GM21576 (cell line): ENCODE results near the gene DNASE1.
"Not testable (repeated sequence)": the region's sequence is repeated elsewhere in the genome, so short reads cannot be mapped to it uniquely, and the experiment has no call there.

Experiments used
- ATAC-seq: cut with Tn5 transposase; IDR thresholded peaks from one replicate; pipeline ENCODE4 v1.9.1; 2021; ENCODE audit warnings: mild to moderate bottlenecking, moderate library complexity; ENCODE audit not compliant: unreplicated experiment

DNASE1 gene, protein sequence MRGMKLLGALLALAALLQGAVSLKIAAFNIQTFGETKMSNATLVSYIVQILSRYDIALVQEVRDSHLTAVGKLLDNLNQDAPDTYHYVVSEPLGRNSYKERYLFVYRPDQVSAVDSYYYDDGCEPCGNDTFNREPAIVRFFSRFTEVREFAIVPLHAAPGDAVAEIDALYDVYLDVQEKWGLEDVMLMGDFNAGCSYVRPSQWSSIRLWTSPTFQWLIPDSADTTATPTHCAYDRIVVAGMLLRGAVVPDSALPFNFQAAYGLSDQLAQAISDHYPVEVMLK

DNA sequence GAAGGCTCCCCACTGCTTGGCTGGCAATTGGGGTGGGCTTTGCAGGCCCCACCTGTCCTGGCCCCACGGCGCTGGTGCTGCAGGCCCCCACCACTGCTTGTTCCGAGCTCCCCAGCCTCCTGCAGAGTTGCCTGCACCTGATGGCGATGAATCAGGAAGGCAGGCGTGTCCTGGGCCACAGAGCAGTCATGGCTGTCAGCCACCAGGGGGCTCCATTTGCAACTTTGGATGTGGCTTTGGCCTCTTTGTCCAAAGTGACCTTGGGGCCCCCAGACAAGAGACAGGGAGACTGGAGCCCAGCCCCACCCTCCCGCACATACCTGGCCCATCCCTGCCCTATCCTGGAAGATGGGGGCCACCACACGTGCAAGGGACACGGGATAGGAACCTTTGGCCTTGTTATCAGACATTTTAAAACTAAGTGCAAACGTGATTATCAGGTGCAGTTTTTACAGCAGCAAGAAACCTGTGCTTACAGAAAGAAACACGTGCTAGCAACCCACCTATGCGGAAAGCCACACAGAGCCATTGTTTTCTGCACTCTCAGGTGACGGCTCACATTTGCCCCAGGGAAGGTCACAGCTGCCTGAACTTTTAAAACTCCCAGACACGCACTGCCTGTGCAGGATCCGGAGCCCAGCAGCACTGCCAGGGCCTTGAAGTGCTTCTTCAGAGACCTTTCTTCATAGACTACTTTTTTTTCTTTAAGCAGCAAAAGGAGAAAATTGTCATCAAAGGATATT lies at the start of gene DNASE1:
Gene DNASE1, plus strand, starts transcription at position 443 of the 743 bp plus-strand sequence. CDS start 683 bp downstream, outside the sequence.
- no peak for ATAC-seq

- no peak for ATAC-seq
Measured at GRCh38 chr16:3606441-3606840, 48.0 kb upstream of the DNASE1 start.

- no peak for ATAC-seq
Measured at GRCh38 chr16:3607161-3607560, 47.3 kb upstream of the DNASE1 start.

DNA sequence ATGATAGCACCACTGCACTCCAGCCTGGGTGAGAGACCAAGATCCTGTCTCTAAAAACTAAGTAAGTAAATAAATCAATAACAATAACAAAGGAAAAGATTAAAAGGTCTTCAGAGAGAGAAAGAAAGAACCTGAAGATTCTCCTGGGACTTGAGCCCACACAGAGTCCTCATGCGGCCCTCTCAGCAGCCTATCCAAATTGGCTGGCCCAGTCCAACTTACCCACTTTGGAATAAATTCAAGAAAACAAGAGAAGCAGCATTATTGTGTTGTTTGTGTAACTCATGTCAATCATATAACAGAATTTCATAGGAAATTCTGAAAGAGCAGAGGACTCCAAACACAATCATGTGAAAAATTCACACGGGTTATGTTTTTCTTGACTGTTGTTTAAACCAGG lies 46.9 kb upstream of the DNASE1 start:
- ATAC-seq = no peak

GRCh38 chr16:3608069-3608468 lies 46.4 kb upstream of the DNASE1 start:
- ATAC-seq = no peak

DNA sequence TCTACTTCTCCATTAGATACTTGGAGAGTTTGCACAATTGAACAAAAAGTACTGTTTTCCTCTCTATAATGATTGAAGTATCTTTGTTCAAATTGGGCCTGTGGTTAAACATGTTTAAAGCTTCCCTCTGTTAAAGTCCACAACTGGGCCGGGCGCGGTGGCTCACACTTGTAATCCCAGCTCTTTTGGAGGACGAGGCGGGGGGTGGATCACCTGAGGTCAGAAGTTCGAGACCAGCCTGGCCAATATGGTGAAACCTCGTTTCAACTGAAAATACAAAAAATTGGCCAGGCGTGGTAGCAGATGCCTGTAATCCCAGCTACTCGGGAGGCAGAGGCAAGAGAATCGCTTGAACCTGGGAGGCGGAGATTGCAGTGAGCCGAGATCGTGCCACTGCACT lies 45.5 kb upstream of the DNASE1 start:
- not testable (repeated sequence) for ATAC-seq

DNA sequence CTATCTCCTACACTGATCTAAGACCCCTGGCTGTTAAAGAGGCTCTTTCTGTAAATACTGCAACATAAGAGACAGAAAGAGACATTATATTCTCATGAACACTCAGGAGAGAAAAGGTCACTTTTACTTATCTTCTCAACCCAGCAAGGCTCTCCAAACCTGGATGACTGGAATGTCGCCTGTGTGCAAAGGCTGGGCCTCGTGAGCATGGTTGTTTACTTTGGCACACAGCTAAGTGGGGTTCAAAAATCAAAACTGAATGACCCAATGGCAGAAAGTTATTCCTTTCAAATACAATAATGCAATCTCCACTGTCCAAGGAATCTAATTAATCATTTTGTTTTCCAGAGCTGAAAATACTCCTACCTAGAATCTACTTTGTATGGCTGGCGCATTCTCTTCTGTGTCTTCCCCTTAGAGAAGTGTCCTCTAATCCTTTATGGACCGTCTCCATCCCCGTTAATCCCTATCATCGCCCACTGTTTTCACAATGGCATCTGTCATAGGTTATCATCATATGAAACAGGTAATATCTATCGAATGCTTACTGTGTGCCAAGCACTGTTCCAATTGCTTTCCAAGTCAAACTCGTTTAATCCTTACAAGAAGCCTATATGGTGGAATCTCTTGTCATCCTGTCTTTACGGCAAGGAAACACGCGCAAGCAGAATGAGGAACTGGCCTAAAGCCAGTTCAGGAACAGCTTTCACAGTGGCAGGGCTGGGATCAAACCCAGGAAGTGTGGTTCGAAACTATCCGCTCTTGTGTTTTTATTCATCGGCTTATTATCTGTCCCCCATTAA lies 44.4 kb upstream of the DNASE1 start:
- no peak for ATAC-seq

- no peak for ATAC-seq
Measured at GRCh38 chr16:3610698-3611145, 43.8 kb upstream of the DNASE1 start.

DNA sequence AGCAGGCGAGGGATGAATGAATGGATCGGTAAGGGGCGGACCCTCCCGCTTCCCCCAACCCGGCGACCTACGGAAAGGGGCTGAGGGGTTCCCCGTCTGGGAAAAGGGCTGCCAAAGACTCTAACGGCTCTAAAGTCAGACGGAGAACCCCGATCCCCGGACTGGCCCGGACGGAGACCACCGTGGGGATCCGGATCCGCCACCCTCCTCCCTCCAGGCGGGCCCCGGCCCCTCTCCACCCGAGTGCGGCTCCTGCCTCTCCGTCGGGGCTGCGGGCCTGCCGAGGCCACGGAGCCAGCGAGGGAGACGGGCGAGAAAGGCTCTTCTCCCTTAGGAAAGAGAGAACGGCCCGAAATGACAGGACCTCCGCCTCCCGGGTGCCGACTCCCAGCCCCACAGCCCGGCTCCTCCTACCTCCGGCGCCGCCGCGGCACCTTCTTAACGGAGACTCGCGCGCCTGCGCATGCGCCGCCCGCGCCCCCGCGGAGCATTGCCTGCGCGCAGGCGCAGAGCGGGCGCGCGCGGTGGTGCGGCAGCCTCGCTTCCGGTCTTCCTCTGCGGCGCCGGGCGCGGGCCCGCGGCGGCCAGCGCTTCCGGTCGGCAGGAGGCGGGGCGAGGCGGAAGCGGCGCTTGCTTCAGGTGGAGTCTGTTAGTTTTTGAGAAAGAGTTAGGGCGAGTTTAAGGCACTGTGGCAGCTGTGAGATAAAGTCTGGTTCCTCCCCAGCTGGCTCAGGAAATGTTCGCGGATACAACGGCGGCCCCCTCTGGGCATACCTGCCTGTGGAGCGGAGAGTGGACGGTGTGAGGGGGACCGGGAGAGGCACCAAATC lies 43.1 kb upstream of the DNASE1 start, which contains the start of gene SLX4:
Gene SLX4, minus strand, starts transcription at position 461 of the 830 bp plus-strand sequence. CDS start 2,642 bp downstream, outside the sequence.
- ATAC-seq = peak; percentile 67

GRCh38 chr16:3612510-3613466 lies 41.7 kb upstream of the DNASE1 start:
- no peak for ATAC-seq

- ATAC-seq = no peak
Measured at GRCh38 chr16:3618769-3619141, 35.7 kb upstream of the DNASE1 start.

GRCh38 chr16:3623642-3624041 lies 30.8 kb upstream of the DNASE1 start:
- ATAC-seq = no peak

- no peak for ATAC-seq
Measured at GRCh38 chr16:3625331-3625730, 29.2 kb upstream of the DNASE1 start.

GRCh38 chr16:3625911-3626732 lies 28.4 kb upstream of the DNASE1 start:
- ATAC-seq = peak; percentile 47

DNA sequence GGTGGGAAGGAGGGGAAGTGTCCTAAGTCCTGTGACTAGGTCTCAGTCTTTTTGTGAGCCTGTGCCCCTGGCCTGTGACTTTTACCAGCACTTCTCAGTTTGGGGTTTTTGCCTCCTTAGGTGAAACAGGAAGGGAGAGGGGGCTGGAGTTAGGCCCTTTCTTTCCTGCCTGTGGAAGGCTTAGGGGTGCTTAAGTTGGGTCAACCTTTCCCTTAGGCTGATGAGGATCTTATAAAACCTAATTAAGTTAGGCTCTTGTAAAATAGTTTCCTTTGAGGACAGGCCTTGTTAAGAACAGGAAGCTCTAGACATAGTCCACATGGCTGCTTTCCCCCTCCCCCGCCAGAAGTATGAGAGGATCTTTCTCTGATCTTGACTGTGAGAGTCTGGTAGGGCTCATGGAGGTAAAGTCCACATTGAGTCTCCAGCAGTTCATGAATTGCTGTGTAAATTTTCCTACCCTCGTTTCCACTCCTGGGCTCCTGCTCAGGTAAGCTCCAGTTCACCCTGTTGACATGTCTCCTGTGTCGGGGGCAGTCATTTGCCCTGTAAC lies 17.0 kb upstream of the DNASE1 start:
- no peak for ATAC-seq

DNA sequence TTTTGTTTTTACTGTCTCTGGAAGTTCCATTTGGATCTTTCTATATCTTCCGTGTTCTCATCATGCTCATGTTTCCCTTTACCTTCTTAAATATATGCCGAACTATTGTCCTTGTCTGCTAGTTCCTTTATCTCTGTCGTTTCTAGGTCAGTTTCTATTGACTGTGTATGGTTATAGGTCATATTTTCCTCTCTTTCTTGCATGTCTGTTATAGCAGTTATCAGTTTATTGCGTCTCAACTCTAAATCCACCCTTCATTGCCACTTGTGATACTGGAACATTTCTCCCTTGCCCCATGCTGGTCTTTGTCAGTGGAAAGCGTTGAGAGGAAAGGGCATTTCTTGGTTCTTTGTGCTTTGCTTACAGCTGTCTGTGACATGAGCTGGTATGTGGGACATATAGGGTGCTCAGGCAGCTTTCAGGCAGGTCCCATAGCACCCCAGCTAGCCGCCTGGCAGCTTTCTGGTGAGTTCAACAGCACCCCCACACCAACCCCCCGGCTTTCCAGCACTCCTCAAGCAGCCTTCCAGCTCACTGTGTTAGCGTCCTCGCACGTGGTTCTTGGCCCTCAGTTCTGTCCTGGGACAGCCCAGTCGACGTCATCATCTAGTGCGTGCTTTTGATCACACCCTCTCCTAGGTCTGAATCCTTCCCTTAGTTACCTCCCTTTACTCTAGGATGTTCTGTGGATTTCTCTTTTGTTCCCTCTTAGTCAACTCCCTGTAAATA lies 15.4 kb upstream of the DNASE1 start:
- ATAC-seq = no peak

GRCh38 chr16:3640207-3640606 lies 14.3 kb upstream of the DNASE1 start:
- ATAC-seq = no peak
